Fibroblast of upper back skin (primary cell): ENCODE measurements around the gene HEXIM2.
"Not testable (repeated sequence)": the region's sequence is repeated elsewhere in the genome, so short reads cannot be mapped to it uniquely, and the experiment has no call there.

Source experiments
- DNase-seq: peaks from one replicate; pipeline ENCODE4 v3.0.0-alpha.2; 2013

HEXIM2 gene

GRCh38 chr17:45161288-45162024, at the start of gene HEXIM2:
TSS of gene HEXIM2 (plus strand) at chr17:45161875. CDS start at chr17:45162794, 919 bp downstream.
- peak; percentile 100 for DNase-seq

- DNase-seq = no peak
Measured at GRCh38 chr17:45112559-45113423, 48.9 kb upstream of the HEXIM2 start.

GRCh38 chr17:45113424-45113754, 48.3 kb upstream of the HEXIM2 start:
- no peak for DNase-seq

GRCh38 chr17:45114117-45114932, 47.4 kb upstream of the HEXIM2 start:
- no peak for DNase-seq

GRCh38 chr17:45115015-45115625, 46.6 kb upstream of the HEXIM2 start:
- DNase-seq = no peak

GRCh38 chr17:45115871-45116270, 45.8 kb upstream of the HEXIM2 start:
- DNase-seq = peak; percentile 51

GRCh38 chr17:45116434-45117016, 45.1 kb upstream of the HEXIM2 start:
- DNase-seq = peak; percentile 23

- DNase-seq = no peak
Measured at GRCh38 chr17:45117334-45117733, 44.3 kb upstream of the HEXIM2 start.

GRCh38 chr17:45117848-45118646, 43.6 kb upstream of the HEXIM2 start:
- DNase-seq = no peak

GRCh38 chr17:45118691-45119090, 43.0 kb upstream of the HEXIM2 start:
- DNase-seq = no peak

- DNase-seq = no peak
Measured at GRCh38 chr17:45119964-45120363, 41.7 kb upstream of the HEXIM2 start.

GRCh38 chr17:45120558-45120957, 41.1 kb upstream of the HEXIM2 start:
- no peak for DNase-seq

GRCh38 chr17:45121055-45121454, 40.6 kb upstream of the HEXIM2 start:
- no peak for DNase-seq

- DNase-seq = no peak
Measured at GRCh38 chr17:45123076-45123770, 38.5 kb upstream of the HEXIM2 start.

GRCh38 chr17:45123930-45124796, 37.5 kb upstream of the HEXIM2 start:
- DNase-seq = peak; percentile 90

- not testable (repeated sequence) for DNase-seq
Measured at GRCh38 chr17:45124797-45125122, 36.9 kb upstream of the HEXIM2 start.

GRCh38 chr17:45125509-45125908, 36.2 kb upstream of the HEXIM2 start:
- DNase-seq = no peak

GRCh38 chr17:45127207-45127547, 34.5 kb upstream of the HEXIM2 start:
- DNase-seq = no peak

- peak; percentile 50 for DNase-seq
Measured at GRCh38 chr17:45127548-45128300, 34.0 kb upstream of the HEXIM2 start.
